A204.1 (cell line): ENCODE data around the gene ATP6V1F.

ENCODE experiments used
- FAIRE-seq: peaks from 2 replicates; lab custom pipeline; 2012; peaks lifted over from hg19 to GRCh38; lab: Jason Lieb, UNC

The ATP6V1F gene

GRCh38 chr7:128862571-128863432 is at the start of gene ATP6V1F:
TSS of gene ATP6V1F (plus strand) at chr7:128862856. CDS start at chr7:128862905, 49 bp downstream.
- peak; percentile 99 for FAIRE-seq

- FAIRE-seq: no peak
Measured at GRCh38 chr7:128814499-128814898, 48.2 kb upstream of the ATP6V1F start.

- no peak for FAIRE-seq
Measured at GRCh38 chr7:128815289-128815942, 47.2 kb upstream of the ATP6V1F start.

GRCh38 chr7:128818694-128819093 is 44.0 kb upstream of the ATP6V1F start:
- no peak for FAIRE-seq

- no peak for FAIRE-seq
Measured at GRCh38 chr7:128821724-128822123, 40.9 kb upstream of the ATP6V1F start.

- no peak for FAIRE-seq
Measured at GRCh38 chr7:128826512-128826911, 36.1 kb upstream of the ATP6V1F start.

GRCh38 chr7:128826916-128827247 is 35.8 kb upstream of the ATP6V1F start:
- FAIRE-seq: no peak

GRCh38 chr7:128827248-128827958 is 35.3 kb upstream of the ATP6V1F start:
- FAIRE-seq: no peak

- no peak for FAIRE-seq
Measured at GRCh38 chr7:128827971-128828711, 34.5 kb upstream of the ATP6V1F start.

GRCh38 chr7:128829391-128830166 is 33.1 kb upstream of the ATP6V1F start:
- FAIRE-seq: no peak

GRCh38 chr7:128830231-128831177 is 32.2 kb upstream of the ATP6V1F start, which contains the start of gene FLNC:
TSS of gene FLNC (plus strand) at chr7:128830406. CDS start at chr7:128830638, 232 bp downstream.
- FAIRE-seq: no peak

GRCh38 chr7:128831178-128831993 is 31.3 kb upstream of the ATP6V1F start:
- no peak for FAIRE-seq

GRCh38 chr7:128831994-128832879 is 30.4 kb upstream of the ATP6V1F start:
- no peak for FAIRE-seq

- no peak for FAIRE-seq
Measured at GRCh38 chr7:128832880-128833147, 29.8 kb upstream of the ATP6V1F start.

- no peak for FAIRE-seq
Measured at GRCh38 chr7:128833148-128833945, 29.3 kb upstream of the ATP6V1F start.

GRCh38 chr7:128833946-128834325 is 28.7 kb upstream of the ATP6V1F start:
- FAIRE-seq: no peak

- FAIRE-seq: no peak
Measured at GRCh38 chr7:128835231-128835751, 27.4 kb upstream of the ATP6V1F start.
